Hindlimb muscle (tissue), 1 donor: ENCODE results near the gene NSUN4. TPM values are rescaled to one million over a fixed set of nuclear protein-coding genes. Genes with fewer than 3 reads are reported as not detected.

ENCODE experiments used
- DNase-seq: peaks from one replicate; pipeline ENCODE4 v3.0.0-alpha.2; 2013
- polyA plus RNA-seq: library from polyadenylated mRNA; unstranded; fragments of 120-200 nt; gene quantifications from one replicate; pipeline ENCODE4 v1.2.1, GENCODE V29; 2013; ENCODE audit not compliant: insufficient read length

Gene NSUN4
- polyA plus RNA-seq, 1 donor, result 16.3 TPM

DNA sequence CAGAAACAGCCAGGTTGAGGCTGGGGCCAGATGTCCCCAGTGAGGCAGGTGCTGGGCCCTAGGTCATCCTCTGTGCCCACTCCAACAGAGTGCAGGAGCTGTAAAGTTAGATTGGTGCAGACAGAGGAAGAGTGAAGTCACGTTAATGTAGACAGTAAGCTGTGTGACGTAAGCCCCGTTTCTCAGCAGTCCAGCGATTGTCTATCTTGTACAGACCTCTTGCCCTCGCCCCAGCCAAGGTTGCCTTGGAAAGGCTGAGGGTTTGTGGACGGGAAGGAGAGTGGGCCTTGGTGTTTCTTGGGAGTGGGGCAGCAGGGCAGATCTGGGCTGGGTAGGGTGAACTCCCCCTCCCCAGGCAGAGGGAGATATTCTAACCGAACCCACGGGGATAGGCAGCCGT is 67.0 kb downstream of the NSUN4 start:
- no peak for DNase-seq

DNA sequence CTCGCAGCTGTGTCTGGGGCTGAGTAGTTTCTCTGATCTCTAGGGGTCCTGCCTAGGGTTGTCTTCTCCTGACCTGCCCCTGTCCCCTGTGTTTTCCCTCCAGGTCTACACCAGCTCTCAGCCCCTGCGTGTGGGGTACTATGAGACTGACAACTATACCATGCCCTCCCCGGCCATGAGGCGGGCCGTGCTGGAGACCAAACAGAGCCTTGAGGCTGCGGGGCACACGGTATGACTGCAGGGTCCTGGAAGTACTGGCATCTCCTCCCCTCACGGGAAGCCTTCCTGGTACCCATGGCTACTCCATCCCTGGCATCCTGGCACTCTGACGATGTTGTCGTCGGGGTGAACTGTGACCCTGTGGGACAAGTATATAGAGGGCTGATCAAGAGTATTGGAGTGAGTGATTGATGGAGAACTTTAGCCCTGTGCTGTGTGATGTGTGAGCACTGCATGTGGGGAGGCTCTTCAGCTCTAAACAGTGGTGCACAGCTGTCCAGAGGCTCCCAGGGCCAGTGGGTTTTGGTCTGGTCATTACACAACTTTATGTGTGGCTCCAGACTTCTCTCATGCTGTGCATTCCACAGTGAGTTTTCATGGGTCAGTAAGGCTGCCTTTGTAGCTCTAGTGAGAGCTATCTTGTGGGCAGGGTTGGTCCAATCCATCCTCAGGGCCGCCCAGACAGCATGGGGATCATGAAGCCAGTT is 67.9 kb downstream of the NSUN4 start:
- DNase-seq, result no peak

DNA sequence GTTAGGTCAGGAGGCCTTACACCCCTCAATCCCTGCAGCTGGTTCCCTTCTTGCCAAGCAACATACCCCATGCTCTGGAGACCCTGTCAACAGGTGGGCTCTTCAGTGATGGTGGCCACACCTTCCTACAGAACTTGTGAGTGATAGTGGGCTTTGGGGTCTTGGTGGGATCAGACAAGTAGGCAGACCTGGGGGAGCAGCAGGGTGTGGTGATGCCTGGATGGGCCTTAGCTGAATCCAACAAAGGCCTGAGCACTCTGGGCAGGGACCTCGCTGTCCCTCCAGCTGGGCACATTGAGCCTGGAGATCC is 68.4 kb downstream of the NSUN4 start:
- DNase-seq, result no peak

DNA sequence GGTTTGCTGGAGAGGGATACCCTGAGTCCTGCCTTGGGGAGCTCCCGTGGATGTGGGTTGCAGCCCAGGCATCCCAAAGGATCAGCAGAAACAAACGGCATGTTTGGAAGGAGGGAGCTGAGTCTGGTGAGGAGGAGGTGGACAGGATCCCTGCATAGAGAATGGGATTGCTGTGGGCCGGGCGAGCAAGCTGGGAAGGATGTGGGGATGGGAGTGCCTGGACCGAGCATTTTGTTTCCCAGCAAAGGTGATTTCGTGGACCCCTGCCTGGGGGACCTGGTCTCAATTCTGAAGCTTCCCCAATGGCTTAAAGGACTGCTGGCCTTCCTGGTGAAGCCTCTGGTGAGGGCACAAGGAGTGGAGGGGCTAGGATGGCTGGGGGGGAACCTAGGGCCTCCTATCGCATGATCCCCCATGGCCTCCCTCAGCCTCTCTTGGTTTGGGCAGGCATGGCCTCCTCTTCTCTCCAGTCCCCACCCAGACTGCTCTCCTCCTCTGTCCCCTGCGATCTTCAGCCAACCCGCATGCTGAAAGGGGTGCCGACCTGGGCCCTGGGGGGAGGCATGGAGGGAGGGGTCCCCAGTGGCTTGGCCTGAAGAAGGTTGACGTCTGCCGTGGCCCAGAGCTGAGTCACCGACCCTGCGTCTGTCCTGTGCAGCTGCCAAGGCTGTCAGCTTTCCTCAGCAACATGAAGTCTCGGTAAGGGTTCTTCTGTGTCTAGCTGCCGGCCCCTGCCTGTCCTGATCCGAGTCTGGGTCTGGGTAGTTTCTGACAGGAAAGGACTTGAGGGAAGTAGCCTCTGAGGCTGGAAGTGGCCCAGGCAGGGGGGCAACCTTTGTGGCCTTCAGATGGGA is 69.8 kb downstream of the NSUN4 start:
- no peak for DNase-seq

DNA sequence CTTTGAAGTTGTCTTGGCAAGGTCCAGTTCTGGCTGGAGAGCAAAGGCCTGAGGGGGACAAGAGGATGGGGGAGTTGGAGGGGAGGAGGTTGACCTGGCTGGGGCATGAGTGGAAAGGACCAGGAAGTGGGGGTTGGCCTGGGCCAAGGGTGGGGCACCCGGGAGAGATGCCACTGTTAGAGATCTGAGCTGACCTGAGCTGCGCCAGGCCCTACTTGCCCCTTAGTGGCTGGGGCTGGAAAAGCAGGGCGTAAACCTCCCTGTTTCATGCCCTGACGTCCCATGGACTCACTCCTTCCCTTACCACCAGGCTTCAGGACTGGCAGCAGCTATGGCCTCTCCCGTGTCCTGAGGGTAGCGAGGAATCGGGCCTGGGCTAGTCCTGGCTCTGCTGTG is 70.4 kb downstream of the NSUN4 start:
- no peak for DNase-seq

Other genes starting within 250 kb of the NSUN4 start
- 12.8 TPM for gene PIK3R3, start 208.2 kb upstream of the NSUN4 start, polyA plus RNA-seq
- not detected for gene TSPAN1, start 165.7 kb upstream of the NSUN4 start, polyA plus RNA-seq
- not detected for gene P3R3URF, start 164.3 kb upstream of the NSUN4 start, polyA plus RNA-seq
- 47.4 TPM for gene POMGNT1, start 142.4 kb upstream of the NSUN4 start, polyA plus RNA-seq
- 0.88 TPM for gene LURAP1, start 137.5 kb upstream of the NSUN4 start, polyA plus RNA-seq
- 6.7 TPM for gene RAD54L, start 93.0 kb upstream of the NSUN4 start, polyA plus RNA-seq
- gene LRRC41, start 37.2 kb upstream of the NSUN4 start, polyA plus RNA-seq, result 63.3 TPM
- 242 TPM for gene UQCRH, start 37.1 kb upstream of the NSUN4 start, polyA plus RNA-seq
- 26.5 TPM for gene FAAH, start 53.5 kb downstream of the NSUN4 start, polyA plus RNA-seq
- not detected for gene DMBX1, start 149.0 kb downstream of the NSUN4 start, polyA plus RNA-seq
- gene KNCN, start 210.8 kb downstream of the NSUN4 start, polyA plus RNA-seq, result not detected